OCI-LY1 (cell line): Measurements from ENCODE around the gene TTC8.

Experiments used
- H2AFZ ChIP-seq: fragments of 200-600 bp; sonication (generic), shearing (Covaris generic); 2 replicates; pipeline ENCODE4 v1.6.0; 2014; ENCODE audit warnings: antibody characterized with exemption, mild to moderate bottlenecking, low read length
- H3F3A ChIP-seq: fragments of 200-600 bp; sonication (generic), shearing (Covaris generic); 2 replicates; pipeline ENCODE4 v1.6.0; 2014; ENCODE audit warnings: mild to moderate bottlenecking, antibody characterized with exemption, low read length, moderate library complexity; ENCODE audit not compliant: insufficient read depth
- H3K27ac ChIP-seq: fragments of 200-600 bp; sonication (generic); 2 replicates; pipeline ENCODE4 v1.5.1; 2014; ENCODE audit warnings: low read length, mixed run types, mild to moderate bottlenecking, low read depth; ENCODE audit not compliant: poor library complexity, severe bottlenecking
- H3K27me3 ChIP-seq: fragments of 200-600 bp; sonication (generic); 2 replicates; pipeline ENCODE4 v1.6.0; 2014; ENCODE audit warnings: antibody characterized with exemption, mild to moderate bottlenecking, low read length, moderate library complexity; ENCODE audit not compliant: insufficient read depth
- H3K36me3 ChIP-seq: fragments of 200-600 bp; sonication (generic); 2 replicates; pipeline ENCODE4 v1.6.1; 2014; ENCODE audit warnings: mild to moderate bottlenecking, antibody characterized with exemption, low read length, moderate library complexity, mixed read lengths; ENCODE audit not compliant: insufficient read depth
- H3K4me1 ChIP-seq: fragments of 200-600 bp; sonication (generic); 2 replicates; pipeline ENCODE4 v1.5.1; 2014; ENCODE audit warnings: mild to moderate bottlenecking, low read length, moderate library complexity; ENCODE audit not compliant: insufficient read depth, severe bottlenecking
- H3K4me2 ChIP-seq: fragments of 200-600 bp; sonication (generic), shearing (Covaris generic); 2 replicates; pipeline ENCODE4 v1.6.1; 2014; ENCODE audit warnings: low read length
- H3K4me3 ChIP-seq: fragments of 200-600 bp; sonication (generic); 2 replicates; pipeline ENCODE4 v1.5.1; 2014; ENCODE audit warnings: low read length, low read depth, mild to moderate bottlenecking, mixed read lengths; ENCODE audit not compliant: poor library complexity, severe bottlenecking
- H3K79me2 ChIP-seq: fragments of 200-600 bp; shearing (Covaris generic); 2 replicates; pipeline ENCODE4 v1.6.1; 2016; ENCODE audit warnings: mixed run types, low read length, mixed read lengths; ENCODE audit not compliant: insufficient read depth
- H3K9ac ChIP-seq: fragments of 200-600 bp; sonication (generic), shearing (Covaris generic); 2 replicates; pipeline ENCODE4 v1.6.1; 2014; ENCODE audit warnings: mild to moderate bottlenecking, low read length, mixed read lengths
- H3K9me2 ChIP-seq: fragments of 200-600 bp; sonication (generic), shearing (Covaris generic); 2 replicates; pipeline ENCODE4 v1.6.1; 2014; ENCODE audit warnings: low read depth, mild to moderate bottlenecking, low read length, mixed read lengths
- H3K9me3 ChIP-seq: fragments of 200-600 bp; shearing (Covaris generic); 2 replicates; pipeline ENCODE4 v1.6.1; 2014; ENCODE audit warnings: low read length, mixed read lengths
- H4K20me1 ChIP-seq: fragments of 200-600 bp; sonication (generic), shearing (Covaris generic); 2 replicates; pipeline ENCODE4 v1.6.0; 2016; ENCODE audit warnings: mild to moderate bottlenecking, low read length; ENCODE audit not compliant: insufficient read depth
- EZH2 ChIP-seq: fragments of 200-600 bp; sonication (generic), shearing (Covaris generic); IDR thresholded peaks from 2 replicates; pipeline ENCODE4 v1.8.0; 2017; ENCODE audit warnings: borderline replicate concordance, mixed run types, mild to moderate bottlenecking, antibody characterized with exemption, low read length, moderate library complexity, mixed read lengths
- TF ChIP-seq, protein P1 (sequence below): fragments of 200-600 bp; sonication (generic), shearing (Covaris generic); IDR thresholded peaks from 2 replicates; pipeline ENCODE4 v1.5.1; 2017; ENCODE audit warnings: mild to moderate bottlenecking, antibody characterized with exemption, low read length, moderate library complexity, mixed read lengths

Gene TTC8

DNA sequence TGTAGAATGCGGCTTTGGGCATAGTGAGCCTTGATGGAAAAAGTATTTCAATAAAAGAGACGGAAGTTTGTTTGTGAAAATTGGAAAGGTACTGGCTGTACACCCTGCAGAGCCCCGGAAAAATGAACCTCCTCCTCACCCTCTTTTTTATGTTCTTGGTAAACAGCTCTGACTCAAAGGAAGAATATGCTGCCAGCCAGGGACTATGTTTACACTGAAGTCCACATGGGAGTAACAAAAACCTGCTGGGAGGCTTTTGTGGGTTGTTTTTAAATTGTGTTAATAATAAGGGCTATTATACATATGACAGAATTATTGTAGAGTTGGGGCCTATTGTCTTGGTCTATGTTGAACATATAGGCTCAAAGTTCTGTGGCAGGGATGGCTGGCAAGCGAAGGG lies 70.7 kb downstream of the TTC8 start:
- H3K9ac ChIP-seq, result no peak overlapping the region

DNA sequence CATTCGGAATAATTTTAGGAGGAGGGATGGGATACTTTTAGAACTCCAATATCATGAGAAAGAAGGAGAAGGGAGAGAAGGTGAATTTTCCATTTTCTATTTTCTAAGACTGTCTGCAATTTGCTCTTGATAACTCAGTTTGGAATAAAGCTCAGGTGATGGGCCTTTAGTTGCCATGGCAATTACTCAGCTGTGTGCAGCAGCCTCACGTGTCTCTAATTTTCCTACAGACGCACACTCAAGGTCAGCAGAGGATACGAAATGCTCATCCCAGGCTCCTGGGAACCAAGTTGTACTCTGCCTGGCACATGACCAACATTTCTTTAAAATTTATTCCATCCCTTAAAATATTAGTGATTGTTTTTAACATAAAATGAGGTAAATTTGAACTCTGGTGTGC lies 76.7 kb downstream of the TTC8 start:
- no peak overlapping the region for H3K27ac ChIP-seq
- H3K4me1 ChIP-seq, result no peaks in the 10 kb centered on the region
- no peaks in the 10 kb centered on the region for H3F3A ChIP-seq
- no peak overlapping the region for H3K4me3 ChIP-seq
- no peaks in the 10 kb centered on the region for H3K9me2 ChIP-seq
- no peaks in the 10 kb centered on the region; the same call in 1 of the 2 replicates for H3K27me3 ChIP-seq
- H3K9me3 ChIP-seq, result no peaks in the 10 kb centered on the region
- no peak overlapping the region for H2AFZ ChIP-seq
- TF ChIP-seq, protein P1, sequence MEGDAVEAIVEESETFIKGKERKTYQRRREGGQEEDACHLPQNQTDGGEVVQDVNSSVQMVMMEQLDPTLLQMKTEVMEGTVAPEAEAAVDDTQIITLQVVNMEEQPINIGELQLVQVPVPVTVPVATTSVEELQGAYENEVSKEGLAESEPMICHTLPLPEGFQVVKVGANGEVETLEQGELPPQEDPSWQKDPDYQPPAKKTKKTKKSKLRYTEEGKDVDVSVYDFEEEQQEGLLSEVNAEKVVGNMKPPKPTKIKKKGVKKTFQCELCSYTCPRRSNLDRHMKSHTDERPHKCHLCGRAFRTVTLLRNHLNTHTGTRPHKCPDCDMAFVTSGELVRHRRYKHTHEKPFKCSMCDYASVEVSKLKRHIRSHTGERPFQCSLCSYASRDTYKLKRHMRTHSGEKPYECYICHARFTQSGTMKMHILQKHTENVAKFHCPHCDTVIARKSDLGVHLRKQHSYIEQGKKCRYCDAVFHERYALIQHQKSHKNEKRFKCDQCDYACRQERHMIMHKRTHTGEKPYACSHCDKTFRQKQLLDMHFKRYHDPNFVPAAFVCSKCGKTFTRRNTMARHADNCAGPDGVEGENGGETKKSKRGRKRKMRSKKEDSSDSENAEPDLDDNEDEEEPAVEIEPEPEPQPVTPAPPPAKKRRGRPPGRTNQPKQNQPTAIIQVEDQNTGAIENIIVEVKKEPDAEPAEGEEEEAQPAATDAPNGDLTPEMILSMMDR, result no peak
- no peak for TF ChIP-seq EZH2
- no peaks in the 10 kb centered on the region for H3K36me3 ChIP-seq
- no peak overlapping the region for H3K4me2 ChIP-seq
- H3K9ac ChIP-seq, result no peak overlapping the region
- no peaks in the 10 kb centered on the region for H3K79me2 ChIP-seq
- H4K20me1 ChIP-seq, result no peaks in the 10 kb centered on the region

More for the DNA sequence above, 70.7 kb downstream of the TTC8 start:
- Histone ChIP-seq H3K79me2 (no peaks in the 10 kb centered on the region), H4K20me1 (no peaks in the 10 kb centered on the region), H3K9me3 (no peaks in the 10 kb centered on the region), H3K27ac (no peak overlapping the region), H3K4me3 (no peak overlapping the region), H3K9me2 (no peaks in the 10 kb centered on the region), H3K36me3 (no peaks in the 10 kb centered on the region), H3K4me1 (no peaks in the 10 kb centered on the region), H3F3A (no peaks in the 10 kb centered on the region), H3K27me3 (no peaks in the 10 kb centered on the region), H3K4me2 (no peak overlapping the region), H2AFZ (no peak overlapping the region)
- TF ChIP-seq, protein P1, result no peak
- no peak for TF ChIP-seq EZH2

- H3K36me3 ChIP-seq, result no peaks in the 10 kb centered on the region
- H3K27me3 ChIP-seq, result no peaks in the 10 kb centered on the region; the same call in 1 of the 2 replicates
- H3K9me3 ChIP-seq, result no peaks in the 10 kb centered on the region
- no peaks in the 10 kb centered on the region for H3K4me1 ChIP-seq
- no peaks in the 10 kb centered on the region for H3K79me2 ChIP-seq
- H3K4me3 ChIP-seq, result no peak overlapping the region
- H3F3A ChIP-seq, result no peaks in the 10 kb centered on the region
- no peak overlapping the region for H3K4me2 ChIP-seq
- TF ChIP-seq EZH2, result no peak
- TF ChIP-seq, protein P1, result no peak
- H4K20me1 ChIP-seq, result no peaks in the 10 kb centered on the region
- H3K27ac ChIP-seq, result no peak overlapping the region
- H3K9me2 ChIP-seq, result no peaks in the 10 kb centered on the region
- H2AFZ ChIP-seq, result no peak overlapping the region
- H3K9ac ChIP-seq, result no peak overlapping the region
These were observed 77.5 kb downstream of the TTC8 start for GRCh38 chr14:88901991-88902390.
